ENCODE measurements around the gene OR2A14. TPM values are rescaled to one million over a fixed set of nuclear protein-coding genes. Genes with fewer than 3 reads are reported as not detected.

The OR2A14 gene
- polyA plus RNA-seq, 3 donors, result not detected

GRCh38 chr7:144144426-144144825, 21.4 kb downstream of the OR2A14 start:
- Histone ChIP-seq H3K9ac (ENCODE audit: insufficient read depth, low read length, poor library complexity, severe bottlenecking) (no peak overlapping the region), H2AFZ (ENCODE audit: insufficient read depth, low read depth, low read length, poor library complexity, severe bottlenecking) (no peak overlapping the region), H3K27ac (ENCODE audit: low read depth in 1 of 2, low read length in 2 of 2) (no peak overlapping the region), H3K4me2 (replicated peaks; ENCODE audit: extremely low read depth, low read length, poor library complexity, severe bottlenecking) (no peak overlapping the region), H4K20me1 (ENCODE audit: insufficient read depth, low read length) (no peaks in the 10 kb centered on the region), H3K4me3 (replicated peaks in 1 of 3; ENCODE audit: low read depth in 2 of 3, low read length in 3 of 3) (no peak overlapping the region), H3K27me3 (ENCODE audit: control insufficient read depth in 2 of 2, insufficient read depth in 2 of 2, low read length in 2 of 2) (no peaks in the 10 kb centered on the region), H3K4me1 (ENCODE audit: control insufficient read depth in 1 of 2, insufficient read depth in 2 of 2, low read length in 2 of 2) (no peaks in the 10 kb centered on the region), H3K79me2 (ENCODE audit: insufficient read depth, low read length) (no peaks in the 10 kb centered on the region), H3K36me3 (replicated peaks in 1 of 2; ENCODE audit: control insufficient read depth in 1 of 2, insufficient read depth in 2 of 2, low read length in 2 of 2) (no peaks in the 10 kb centered on the region), H3K9me3 (replicated peaks in 1 of 2; ENCODE audit: control insufficient read depth in 1 of 2, insufficient read depth in 1 of 2, low read length in 2 of 2) (peaks cover 13 to 21% of the 10 kb centered on the region in 2 donors)
- Mint-ChIP-seq H3K27me3 (ENCODE audit: low read depth in 3 of 3) (no peaks in the 10 kb centered on the region), H3K36me3 (no peaks in the 10 kb centered on the region), H3K27ac (no peak overlapping the region), H3K4me1 (no peaks in the 10 kb centered on the region), H3K9me3 (peaks cover 14 to 29% (median 19%) of the 10 kb centered on the region in 7 donors), H3K4me3 (no peak overlapping the region)
- TF ChIP-seq, protein P1, sequence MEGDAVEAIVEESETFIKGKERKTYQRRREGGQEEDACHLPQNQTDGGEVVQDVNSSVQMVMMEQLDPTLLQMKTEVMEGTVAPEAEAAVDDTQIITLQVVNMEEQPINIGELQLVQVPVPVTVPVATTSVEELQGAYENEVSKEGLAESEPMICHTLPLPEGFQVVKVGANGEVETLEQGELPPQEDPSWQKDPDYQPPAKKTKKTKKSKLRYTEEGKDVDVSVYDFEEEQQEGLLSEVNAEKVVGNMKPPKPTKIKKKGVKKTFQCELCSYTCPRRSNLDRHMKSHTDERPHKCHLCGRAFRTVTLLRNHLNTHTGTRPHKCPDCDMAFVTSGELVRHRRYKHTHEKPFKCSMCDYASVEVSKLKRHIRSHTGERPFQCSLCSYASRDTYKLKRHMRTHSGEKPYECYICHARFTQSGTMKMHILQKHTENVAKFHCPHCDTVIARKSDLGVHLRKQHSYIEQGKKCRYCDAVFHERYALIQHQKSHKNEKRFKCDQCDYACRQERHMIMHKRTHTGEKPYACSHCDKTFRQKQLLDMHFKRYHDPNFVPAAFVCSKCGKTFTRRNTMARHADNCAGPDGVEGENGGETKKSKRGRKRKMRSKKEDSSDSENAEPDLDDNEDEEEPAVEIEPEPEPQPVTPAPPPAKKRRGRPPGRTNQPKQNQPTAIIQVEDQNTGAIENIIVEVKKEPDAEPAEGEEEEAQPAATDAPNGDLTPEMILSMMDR (IDR thresholded peaks at IDR 0.05), result no peak
- WGBS (ENCODE audit: insufficient coverage), result no CpG with 5 or more reads among the region's 3 CpGs
- intact Hi-C loops (cut with micrococcal nuclease), result no loop called here
- no peak for DNase-seq

DNA sequence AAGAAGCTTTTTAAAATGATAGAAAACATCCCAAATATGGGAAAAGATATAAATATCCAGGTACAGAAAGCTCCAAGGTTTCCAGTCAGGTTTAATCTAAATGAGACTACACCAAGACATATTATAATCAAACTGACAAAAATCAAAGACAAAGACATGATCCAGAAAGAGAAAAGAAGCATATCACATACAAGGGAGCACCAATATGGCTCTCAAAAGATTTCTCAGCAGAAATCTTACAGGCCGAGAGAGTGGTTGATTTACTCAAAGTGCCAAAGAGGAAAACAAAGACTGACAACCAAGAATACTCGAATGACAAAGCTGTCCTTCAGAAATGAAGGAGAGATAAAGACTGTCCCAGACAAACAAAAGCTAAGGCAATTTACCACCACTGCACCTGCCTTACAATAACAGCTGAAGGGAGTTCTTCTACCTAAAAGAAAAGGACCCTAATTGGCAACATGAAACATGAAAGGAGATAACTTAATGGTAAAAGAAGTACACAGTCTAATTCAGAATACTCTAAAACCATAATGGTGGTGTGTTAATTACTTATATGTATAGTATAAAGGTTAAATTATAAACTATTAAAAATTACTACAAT, 25.4 kb downstream of the OR2A14 start:
- intact Hi-C loops (cut with micrococcal nuclease), result no loop called here
- peaks cover 13 to 27% of the 10 kb centered on the region in 2 donors for H3K9me3 ChIP-seq (replicated peaks in 1 of 2; ENCODE audit: control insufficient read depth in 1 of 2, insufficient read depth in 1 of 2, low read length in 2 of 2)
- Mint-ChIP-seq H3K27ac (no peak overlapping the region), H3K36me3 (no peaks in the 10 kb centered on the region), H3K9me3 (peaks cover 14 to 39% (median 20%) of the 10 kb centered on the region in 7 donors), H3K4me1 (no peaks in the 10 kb centered on the region), H3K27me3 (ENCODE audit: low read depth in 3 of 3) (peaks cover 0 to 1% (median 0%) of the 10 kb centered on the region in 3 donors), H3K4me3 (no peak overlapping the region)
- H3K27me3 ChIP-seq (ENCODE audit: control insufficient read depth in 2 of 2, insufficient read depth in 2 of 2, low read length in 2 of 2), result no peaks in the 10 kb centered on the region
- TF ChIP-seq, protein P1 (IDR thresholded peaks at IDR 0.05), result no peak
- no peaks in the 10 kb centered on the region for H4K20me1 ChIP-seq (ENCODE audit: insufficient read depth, low read length)
- no peak overlapping the region for H3K9ac ChIP-seq (ENCODE audit: insufficient read depth, low read length, poor library complexity, severe bottlenecking)
- no peak overlapping the region for H2AFZ ChIP-seq (ENCODE audit: insufficient read depth, low read depth, low read length, poor library complexity, severe bottlenecking)
- no peaks in the 10 kb centered on the region for H3K36me3 ChIP-seq (replicated peaks in 1 of 2; ENCODE audit: control insufficient read depth in 1 of 2, insufficient read depth in 2 of 2, low read length in 2 of 2)
- no CpG with 5 or more reads among the region's 2 CpGs for WGBS (ENCODE audit: insufficient coverage)
- H3K4me1 ChIP-seq (ENCODE audit: control insufficient read depth in 1 of 2, insufficient read depth in 2 of 2, low read length in 2 of 2), result no peaks in the 10 kb centered on the region
- no peak overlapping the region for H3K4me2 ChIP-seq (replicated peaks; ENCODE audit: extremely low read depth, low read length, poor library complexity, severe bottlenecking)
- no peak overlapping the region for H3K27ac ChIP-seq (ENCODE audit: low read depth in 1 of 2, low read length in 2 of 2)
- H3K4me3 ChIP-seq (replicated peaks in 1 of 3; ENCODE audit: low read depth in 2 of 3, low read length in 3 of 3), result no peak overlapping the region
- H3K79me2 ChIP-seq (ENCODE audit: insufficient read depth, low read length), result no peaks in the 10 kb centered on the region
- no peak for DNase-seq

Measured in CD14-positive monocyte (primary cell).